Hepatocyte (in vitro differentiated cells): ENCODE data around the gene AXIN2.

Experiments used
- CTCF ChIP-seq: fragments of 200-600 bp; sonication (generic); IDR thresholded peaks from 2 replicates; pipeline ENCODE4 v1.5.1; 2016; ENCODE audit warnings: antibody characterized with exemption, mild to moderate bottlenecking; ENCODE audit not compliant: poor library complexity
- EZH2 ChIP-seq: fragments of 200-600 bp; sonication (generic); IDR thresholded peaks from 2 replicates; pipeline ENCODE4 v1.6.1; 2016; ENCODE audit warnings: antibody characterized with exemption, mild to moderate bottlenecking, borderline replicate concordance
- EZH2phosphoT487 ChIP-seq: fragments of 200-600 bp; sonication (generic); IDR thresholded peaks from one replicate; pipeline ENCODE4 v1.6.1; 2018; ENCODE audit warnings: antibody characterized with exemption, mild to moderate bottlenecking, low read depth, moderate library complexity; ENCODE audit not compliant: unreplicated experiment, severe bottlenecking

- TF ChIP-seq CTCF (no peak), EZH2 (no peak), EZH2phosphoT487 (no peak)
Measured at GRCh38 chr17:65533056-65533745, 28.2 kb downstream of the AXIN2 start.
